HG02571 (cell line): ENCODE measurements around the gene KSR1.
"Not testable (repeated sequence)": the region's sequence is repeated elsewhere in the genome, so short reads cannot be mapped to it uniquely, and the experiment has no call there.

ENCODE experiments used
- ATAC-seq: cut with Tn5 transposase; IDR thresholded peaks from one replicate; pipeline ENCODE4 v1.9.1; 2021; ENCODE audit warnings: mild to moderate bottlenecking, moderate library complexity; ENCODE audit not compliant: unreplicated experiment

Gene KSR1

GRCh38 chr17:27670791-27671590 lies 214.7 kb downstream of the KSR1 start:
- ATAC-seq = no peak

GRCh38 chr17:27671591-27671910 lies 215.3 kb downstream of the KSR1 start:
- no peak for ATAC-seq

- not testable (repeated sequence) for ATAC-seq
Measured at GRCh38 chr17:27671977-27672480, 215.8 kb downstream of the KSR1 start.

- ATAC-seq = no peak
Measured at GRCh38 chr17:27674335-27674734, 218.1 kb downstream of the KSR1 start.
